ENCODE measurements around the gene CYP4F2.

- TF ChIP-seq, protein P1, sequence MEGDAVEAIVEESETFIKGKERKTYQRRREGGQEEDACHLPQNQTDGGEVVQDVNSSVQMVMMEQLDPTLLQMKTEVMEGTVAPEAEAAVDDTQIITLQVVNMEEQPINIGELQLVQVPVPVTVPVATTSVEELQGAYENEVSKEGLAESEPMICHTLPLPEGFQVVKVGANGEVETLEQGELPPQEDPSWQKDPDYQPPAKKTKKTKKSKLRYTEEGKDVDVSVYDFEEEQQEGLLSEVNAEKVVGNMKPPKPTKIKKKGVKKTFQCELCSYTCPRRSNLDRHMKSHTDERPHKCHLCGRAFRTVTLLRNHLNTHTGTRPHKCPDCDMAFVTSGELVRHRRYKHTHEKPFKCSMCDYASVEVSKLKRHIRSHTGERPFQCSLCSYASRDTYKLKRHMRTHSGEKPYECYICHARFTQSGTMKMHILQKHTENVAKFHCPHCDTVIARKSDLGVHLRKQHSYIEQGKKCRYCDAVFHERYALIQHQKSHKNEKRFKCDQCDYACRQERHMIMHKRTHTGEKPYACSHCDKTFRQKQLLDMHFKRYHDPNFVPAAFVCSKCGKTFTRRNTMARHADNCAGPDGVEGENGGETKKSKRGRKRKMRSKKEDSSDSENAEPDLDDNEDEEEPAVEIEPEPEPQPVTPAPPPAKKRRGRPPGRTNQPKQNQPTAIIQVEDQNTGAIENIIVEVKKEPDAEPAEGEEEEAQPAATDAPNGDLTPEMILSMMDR (IDR thresholded peaks at IDR 0.05): no peak
- TF ChIP-seq POLR2A (IDR thresholded peaks at IDR 0.05): no peak
Measured at GRCh38 chr19:15866636-15867035, 31.2 kb downstream of the CYP4F2 start.
